Coronary artery (tissue), 2 donors: Measurements from ENCODE around the gene TPTE2.
A peak's percentile ranks its signal among the peaks of the same experiment; 100 is the strongest.
"Not testable (repeated sequence)": the region's sequence is repeated elsewhere in the genome, so short reads cannot be mapped to it uniquely, and the experiment has no call there.

ENCODE experiments used
- DNase-seq: peaks from one replicate; pipeline ENCODE4 v3.0.0-alpha.2; 2017; ENCODE audit warnings: low spot score
- H3K27ac ChIP-seq, 2 donors: fragments of 200-600 bp; sonication (generic); one replicate each; pipeline ENCODE4 v1.5.1; 2016 to 2019
- H3K4me3 ChIP-seq: fragments of 200-600 bp; sonication (generic); 2 replicates; pipeline ENCODE4 v1.5.1; 2016; ENCODE audit warnings: mild to moderate bottlenecking, moderate library complexity
- CTCF ChIP-seq: fragments of 200-600 bp; sonication (generic); IDR thresholded peaks from one replicate; pipeline ENCODE4 v1.5.1; 2019; ENCODE audit warnings: antibody characterized with exemption

TPTE2 gene

GRCh38 chr13:19561127-19561582 is at the start of gene TPTE2:
TSS of gene TPTE2 (minus strand) at chr13:19561532. CDS start at chr13:19503234, 58,298 bp downstream.
- H3K27ac ChIP-seq, DNase-seq: not testable (repeated sequence)

GRCh38 chr13:19607523-19608078 is 46.3 kb upstream of the TPTE2 start:
- DNase-seq: peak; percentile 24
- Histone ChIP-seq H3K27ac (no peak overlapping the region), H3K4me3 (no peak overlapping the region)
- no peak for TF ChIP-seq CTCF

More at GRCh38 chr13:19561127-19561582, at the start of gene TPTE2:
- not testable (repeated sequence) for H3K4me3 ChIP-seq

- DNase-seq: no peak
- Histone ChIP-seq H3K4me3 (no peak overlapping the region), H3K27ac (no peak overlapping the region)
- no peak for TF ChIP-seq CTCF
Observed at GRCh38 chr13:19606737-19607136, 45.4 kb upstream of the TPTE2 start.

- Histone ChIP-seq H3K4me3 (no peak overlapping the region), H3K27ac (no peak overlapping the region)
- no peak for DNase-seq
- no peak for TF ChIP-seq CTCF
Observed at GRCh38 chr13:19606152-19606551, 44.8 kb upstream of the TPTE2 start.

GRCh38 chr13:19605161-19605955 is 44.0 kb upstream of the TPTE2 start:
- DNase-seq: no peak
- H3K27ac ChIP-seq: no peak overlapping the region
- no peak for TF ChIP-seq CTCF
- no peak overlapping the region for H3K4me3 ChIP-seq

- Histone ChIP-seq H3K27ac (no peak overlapping the region), H3K4me3 (no peak overlapping the region)
- no peak for TF ChIP-seq CTCF
- DNase-seq: no peak
Observed at GRCh38 chr13:19604306-19604705, 43.0 kb upstream of the TPTE2 start.

GRCh38 chr13:19601749-19602725 is 40.7 kb upstream of the TPTE2 start:
- no peak for TF ChIP-seq CTCF
- Histone ChIP-seq H3K4me3 (peak overlapping the region; percentile 77), H3K27ac (no peak overlapping the region)
- DNase-seq: no peak
